ENCODE results near the gene MAOB. TPM values are rescaled to one million over a fixed set of nuclear protein-coding genes. Genes with fewer than 3 reads are reported as not detected.

MAOB gene
- total RNA-seq, 1 experiment from 2014 or later: 0.34 TPM

DNA sequence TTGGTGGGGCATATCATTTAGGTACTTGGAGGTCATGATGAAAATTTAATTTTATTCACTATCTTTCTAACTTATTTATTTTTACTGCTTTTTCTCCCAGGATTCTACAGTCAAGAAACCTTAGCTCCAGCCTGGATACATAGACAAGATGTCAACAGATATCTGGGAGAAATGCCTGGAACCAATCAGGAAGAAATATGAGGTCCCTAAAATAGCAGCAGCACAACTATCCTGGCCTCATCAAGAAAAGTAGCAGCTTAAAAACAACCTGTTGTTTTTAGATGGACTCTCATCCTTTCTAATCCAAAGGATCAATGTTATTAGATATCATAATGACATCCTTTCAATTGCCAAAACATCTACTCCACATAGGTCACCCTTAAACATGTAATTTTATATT lies 54.5 kb downstream of the MAOB start:
- Mint-ChIP-seq H3K4me1 (ENCODE audit: low read depth, unreplicated experiment) (no peaks in the 10 kb centered on the region), H3K9me3 (ENCODE audit: unreplicated experiment) (no peaks in the 10 kb centered on the region)

DNA sequence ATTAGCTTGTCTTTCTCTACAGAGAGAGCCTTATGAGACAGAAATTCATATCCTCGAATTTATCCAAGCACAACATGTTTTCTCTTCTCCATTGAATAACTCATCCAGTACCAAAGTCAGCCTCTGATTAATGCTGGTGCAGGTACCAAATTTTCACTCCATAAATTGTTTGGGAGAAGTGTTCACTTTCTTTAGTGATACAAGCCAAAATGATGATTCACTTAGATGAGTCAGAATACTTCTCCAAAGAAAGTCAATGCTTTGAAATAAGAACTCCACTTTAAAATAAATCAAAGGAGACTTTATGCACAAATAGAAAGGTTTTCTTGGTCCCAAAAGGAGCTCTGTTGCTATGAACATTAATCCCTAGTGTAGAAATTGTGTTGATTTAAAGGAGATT lies 60.2 kb downstream of the MAOB start:
- ChIA-PET CTCF (no interaction called here), POLR2A (no interaction called here)
- H3K4me3 ChIP-seq (ENCODE audit: low read depth, low read length): no peak overlapping the region
- intact Hi-C loops (cut with micrococcal nuclease; ENCODE audit: unreplicated experiment): no loop called here
- Mint-ChIP-seq H3K27ac (ENCODE audit: unreplicated experiment) (no peak overlapping the region), H3K9me3 (ENCODE audit: unreplicated experiment) (no peaks in the 10 kb centered on the region), H3K36me3 (ENCODE audit: insufficient read depth, unreplicated experiment) (peaks cover 3% of the 10 kb centered on the region), H3K4me3 (ENCODE audit: unreplicated experiment) (no peak overlapping the region), H3K4me1 (ENCODE audit: low read depth, unreplicated experiment) (no peaks in the 10 kb centered on the region), H3K27me3 (ENCODE audit: insufficient read depth, unreplicated experiment) (peaks cover 6% of the 10 kb centered on the region)
- no peaks in the 10 kb centered on the region for H3K27me3 ChIP-seq (replicated peaks; ENCODE audit: control insufficient read depth, insufficient read depth, low read length)
- DNase-seq: no peak
- H3K4me1 ChIP-seq: no peaks in the 10 kb centered on the region
- BruUV-seq (replicated peaks): no TSS peak
- TF ChIP-seq, protein P1, sequence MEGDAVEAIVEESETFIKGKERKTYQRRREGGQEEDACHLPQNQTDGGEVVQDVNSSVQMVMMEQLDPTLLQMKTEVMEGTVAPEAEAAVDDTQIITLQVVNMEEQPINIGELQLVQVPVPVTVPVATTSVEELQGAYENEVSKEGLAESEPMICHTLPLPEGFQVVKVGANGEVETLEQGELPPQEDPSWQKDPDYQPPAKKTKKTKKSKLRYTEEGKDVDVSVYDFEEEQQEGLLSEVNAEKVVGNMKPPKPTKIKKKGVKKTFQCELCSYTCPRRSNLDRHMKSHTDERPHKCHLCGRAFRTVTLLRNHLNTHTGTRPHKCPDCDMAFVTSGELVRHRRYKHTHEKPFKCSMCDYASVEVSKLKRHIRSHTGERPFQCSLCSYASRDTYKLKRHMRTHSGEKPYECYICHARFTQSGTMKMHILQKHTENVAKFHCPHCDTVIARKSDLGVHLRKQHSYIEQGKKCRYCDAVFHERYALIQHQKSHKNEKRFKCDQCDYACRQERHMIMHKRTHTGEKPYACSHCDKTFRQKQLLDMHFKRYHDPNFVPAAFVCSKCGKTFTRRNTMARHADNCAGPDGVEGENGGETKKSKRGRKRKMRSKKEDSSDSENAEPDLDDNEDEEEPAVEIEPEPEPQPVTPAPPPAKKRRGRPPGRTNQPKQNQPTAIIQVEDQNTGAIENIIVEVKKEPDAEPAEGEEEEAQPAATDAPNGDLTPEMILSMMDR (IDR thresholded peaks at IDR 0.05; ENCODE audit: insufficient read depth in 1 of 2, low read depth in 1 of 2, low read length in 1 of 2, severe bottlenecking in 1 of 2, unreplicated experiment in 1 of 2): no peak
- no peaks in the 10 kb centered on the region for H3K9me3 ChIP-seq
- H3K36me3 ChIP-seq (ENCODE audit: control insufficient read depth, insufficient read depth, low read length): no peaks in the 10 kb centered on the region

More for the DNA sequence above, 54.5 kb downstream of the MAOB start:
- Histone ChIP-seq H3K4me3 (ENCODE audit: low read depth, low read length) (no peak overlapping the region), H3K36me3 (ENCODE audit: control insufficient read depth, insufficient read depth, low read length) (no peaks in the 10 kb centered on the region), H3K9me3 (no peaks in the 10 kb centered on the region), H3K4me1 (no peaks in the 10 kb centered on the region), H3K27me3 (replicated peaks; ENCODE audit: control insufficient read depth, insufficient read depth, low read length) (no peaks in the 10 kb centered on the region)
- DNase-seq: no peak
- peaks cover 11% of the 10 kb centered on the region for H3K27me3 Mint-ChIP-seq (ENCODE audit: insufficient read depth, unreplicated experiment)
- no TSS peak for BruUV-seq (replicated peaks)
- ChIA-PET POLR2A (no interaction called here), CTCF (no interaction called here)
- intact Hi-C loops (cut with micrococcal nuclease; ENCODE audit: unreplicated experiment): no loop called here
- no peak overlapping the region for H3K4me3 Mint-ChIP-seq (ENCODE audit: unreplicated experiment)
- no peak overlapping the region for H3K27ac Mint-ChIP-seq (ENCODE audit: unreplicated experiment)
- TF ChIP-seq, protein P1 (IDR thresholded peaks at IDR 0.05; ENCODE audit: insufficient read depth in 1 of 2, low read depth in 1 of 2, low read length in 1 of 2, severe bottlenecking in 1 of 2, unreplicated experiment in 1 of 2): no peak
- no peaks in the 10 kb centered on the region for H3K36me3 Mint-ChIP-seq (ENCODE audit: insufficient read depth, unreplicated experiment)

DNA sequence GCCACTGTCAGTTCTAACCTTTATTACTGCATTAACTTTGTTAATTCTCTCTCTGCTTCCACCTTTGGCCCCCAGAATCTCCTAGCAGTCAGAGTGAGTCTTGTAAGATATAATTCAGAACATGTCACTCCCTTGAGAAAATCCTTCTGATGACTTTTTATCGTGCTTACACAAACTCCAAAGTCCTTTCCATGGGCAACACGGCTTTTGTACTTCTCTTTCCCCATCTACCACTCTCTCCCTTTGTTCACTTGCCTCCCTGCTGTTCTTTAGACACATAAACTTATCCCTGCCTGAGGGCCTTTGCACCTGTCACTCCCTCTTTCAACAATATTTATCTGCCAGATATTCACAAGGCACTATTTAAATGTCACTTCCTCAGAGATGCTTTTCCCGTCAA lies 64.8 kb downstream of the MAOB start:
- Mint-ChIP-seq H3K9me3 (ENCODE audit: unreplicated experiment) (no peaks in the 10 kb centered on the region), H3K4me1 (ENCODE audit: low read depth, unreplicated experiment) (no peaks in the 10 kb centered on the region), H3K4me3 (ENCODE audit: unreplicated experiment) (no peak overlapping the region), H3K27ac (ENCODE audit: unreplicated experiment) (no peak overlapping the region), H3K27me3 (ENCODE audit: insufficient read depth, unreplicated experiment) (peaks cover 9% of the 10 kb centered on the region), H3K36me3 (ENCODE audit: insufficient read depth, unreplicated experiment) (peaks cover 6% of the 10 kb centered on the region)
- CTCF ChIA-PET: no interaction called here
- TF ChIP-seq, protein P1 (IDR thresholded peaks at IDR 0.05; ENCODE audit: insufficient read depth in 1 of 2, low read depth in 1 of 2, low read length in 1 of 2, severe bottlenecking in 1 of 2, unreplicated experiment in 1 of 2): no peak
- H3K36me3 ChIP-seq (ENCODE audit: control insufficient read depth, insufficient read depth, low read length): no peaks in the 10 kb centered on the region
- no peak for DNase-seq
- H3K4me1 ChIP-seq: no peaks in the 10 kb centered on the region
- POLR2A ChIA-PET: no interaction called here
- H3K9me3 ChIP-seq: no peaks in the 10 kb centered on the region
- no peak overlapping the region for H3K4me3 ChIP-seq (ENCODE audit: low read depth, low read length)
- intact Hi-C loops (cut with micrococcal nuclease; ENCODE audit: unreplicated experiment): no loop called here
- no TSS peak for BruUV-seq (replicated peaks)
- no peaks in the 10 kb centered on the region for H3K27me3 ChIP-seq (replicated peaks; ENCODE audit: control insufficient read depth, insufficient read depth, low read length)
